Aorta (tissue), 5 donors: Measurements from ENCODE around the gene PTPN13. TPM values are rescaled to one million over a fixed set of nuclear protein-coding genes. Genes with fewer than 3 reads are reported as not detected.

Experiments
- ATAC-seq: fragments of 200-7000 bp; cut with Tn5 transposase; one replicate; pipeline ENCODE4 v1.9.1; 2022; ENCODE audit warnings: moderate library complexity; ENCODE audit not compliant: low FRiP score
- DNase-seq, 2 donors: peaks; one replicate each; pipeline ENCODE4 v3.0.0-alpha.2; 2020
- H3K27ac ChIP-seq, 2 donors: one replicate each; pipeline ENCODE4 v1.5.1; 2013; ENCODE audit warnings: low read length in 2 of 2, mild to moderate bottlenecking in 2 of 2, moderate library complexity in 2 of 2, control low read depth in 1 of 2, inconsistent platforms in 1 of 2, low read depth in 1 of 2
- H3K27me3 ChIP-seq, 2 donors: one replicate each; pipeline ENCODE4 v1.6.1; 2013; ENCODE audit warnings: control low read depth in 1 of 2, low read length in 1 of 2, mild to moderate bottlenecking in 1 of 2, moderate library complexity in 1 of 2; ENCODE audit not compliant: insufficient read depth in 2 of 2, control insufficient read depth in 1 of 2
- H3K36me3 ChIP-seq, 2 donors: one replicate each; pipeline ENCODE4 v1.6.1; 2013; ENCODE audit warnings: control low read depth in 1 of 2, low read length in 1 of 2, mild to moderate bottlenecking in 1 of 2; ENCODE audit not compliant: insufficient read depth in 2 of 2, control insufficient read depth in 1 of 2
- H3K4me1 ChIP-seq, 2 donors: one replicate each; pipeline ENCODE4 v1.6.1; 2013; ENCODE audit warnings: low read length in 2 of 2, control low read depth in 1 of 2, mild to moderate bottlenecking in 1 of 2, moderate library complexity in 1 of 2; ENCODE audit not compliant: insufficient read depth in 2 of 2, control insufficient read depth in 1 of 2
- H3K4me3 ChIP-seq, 2 donors: one replicate each; pipeline ENCODE4 v1.5.1; 2013; ENCODE audit warnings: low read length in 2 of 2, control low read depth in 1 of 2, mild to moderate bottlenecking in 1 of 2
- H3K9me3 ChIP-seq: one replicate; pipeline ENCODE4 v1.6.1; 2013; ENCODE audit warnings: mild to moderate bottlenecking, low read length; ENCODE audit not compliant: control insufficient read depth
- WGBS, 2 donors: extraction: QIAGEN DNeasy Blood & Tissue Kit; methylation state at CpG; one replicate each; pipeline ENCODE4 v1.1.7; 2013; 5-methylcytosine and 5-hydroxymethylcytosine counted together
- intact Hi-C, 2 donors: fragments of 100-400 bp; cut with DNase I; formaldehyde crosslinking; loops; one replicate each; pipeline versions ENCODE4 v1.14.2 to v1.15.0; 2022
- polyA plus RNA-seq, 2 donors: library from polyadenylated mRNA; stranded (reverse); fragments of 200-250 nt; gene quantifications; one replicate each; pipeline ENCODE4 v1.2.3, GENCODE V29; 2013
- total RNA-seq, 2 donors: library from RNA; stranded (reverse); fragmentation: NEBNext Ultra II Directional; extraction: Animal tissue kit (Norgen Biotek cat#: 25700); gene quantifications; one replicate each; pipeline ENCODE4 v1.2.1, GENCODE V29; 2021
- donor health status: healthy with polysubstance abuse.
- donor health status: Bipolar disorder and iron deficiency.
- donor health status: DM: no; HTN: no; CAD: no.
- donor health status: DM: no; HTN: no; CAD: no.
- donor health status: DM: yes; HTN: yes; CAD: no.

The PTPN13 gene
- total and polyA plus RNA-seq, 4 donors, result 1.4 to 30.1 (median 11.4) TPM

GRCh38 chr4:86835677-86836076 lies 241.6 kb downstream of the PTPN13 start:
- no peaks in the 10 kb centered on the region for H3K9me3 ChIP-seq
- no peaks in the 10 kb centered on the region for H3K4me1 ChIP-seq
- H3K27ac ChIP-seq, result no peak overlapping the region
- intact Hi-C loops, result no loop called here
- no peaks in the 10 kb centered on the region for H3K27me3 ChIP-seq
- WGBS, 2 donors, result 92 to 93% methylated on average over 3 of the region's 3 CpGs
- no peak for DNase-seq
- no peak for ATAC-seq
- H3K36me3 ChIP-seq, result no peaks in the 10 kb centered on the region
- H3K4me3 ChIP-seq, result no peak overlapping the region

DNA sequence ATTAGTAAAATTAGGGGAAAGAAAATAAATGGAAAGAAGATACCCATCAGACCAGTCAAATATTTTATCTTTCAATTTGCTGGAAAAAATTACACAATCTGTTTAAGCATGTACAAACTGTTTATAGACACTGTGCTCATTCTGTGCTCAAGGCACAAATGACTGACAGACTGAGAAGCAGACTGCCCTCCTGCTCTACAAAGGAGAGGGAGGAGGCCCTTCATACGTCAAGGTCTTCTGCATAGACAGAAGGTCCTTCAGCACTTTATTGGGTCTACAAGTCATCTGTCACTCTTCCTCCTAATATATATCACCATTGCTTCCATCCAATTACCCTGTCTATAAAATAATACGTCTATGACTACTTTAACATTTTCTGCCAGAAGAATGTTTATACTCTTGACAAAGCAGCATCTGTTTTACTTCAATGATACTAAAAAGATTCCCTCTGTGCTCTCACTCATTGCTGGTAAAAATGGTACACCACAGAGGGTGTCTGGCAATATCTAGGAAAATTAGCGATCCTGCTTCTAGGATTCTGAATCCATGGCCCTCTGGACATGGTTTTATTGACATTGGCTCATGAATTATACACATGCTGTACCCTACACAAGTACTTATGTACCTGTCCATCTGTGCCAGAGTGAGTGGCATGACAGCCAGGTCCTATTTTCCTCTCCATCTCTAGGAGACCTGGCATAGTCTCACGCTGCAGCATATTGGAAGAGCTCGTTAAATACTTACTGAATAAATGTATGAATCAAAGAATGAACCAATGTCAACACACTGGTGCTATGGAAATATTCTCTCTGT lies 243.8 kb downstream of the PTPN13 start:
- Histone ChIP-seq H3K36me3 (no peaks in the 10 kb centered on the region), H3K4me1 (no peaks in the 10 kb centered on the region), H3K27ac (no peak overlapping the region), H3K27me3 (no peaks in the 10 kb centered on the region), H3K4me3 (no peak overlapping the region), H3K9me3 (no peaks in the 10 kb centered on the region)
- DNase-seq, result no peak
- WGBS, 2 donors, result 69 to 77% methylated on average over 5 of the region's 5 CpGs
- intact Hi-C loops, result no loop called here
- no peak for ATAC-seq

DNA sequence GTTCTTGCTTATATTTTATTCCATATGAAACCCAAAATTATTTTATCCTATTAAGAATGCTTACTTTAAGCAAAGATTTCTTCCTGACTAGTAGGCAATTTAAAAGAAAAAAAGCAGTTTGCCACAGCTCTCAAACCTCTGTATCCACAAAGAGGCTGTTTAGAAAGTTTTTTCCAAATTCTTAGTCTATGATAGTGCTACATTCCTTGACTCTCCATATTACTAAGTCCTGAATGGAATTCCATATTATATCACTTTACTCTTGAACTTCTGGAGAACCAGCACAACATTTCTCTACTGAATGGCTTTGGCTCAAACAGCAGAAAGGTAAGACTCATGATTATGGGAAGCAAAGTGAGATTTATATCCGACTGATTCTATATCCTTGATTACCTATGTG lies 246.7 kb downstream of the PTPN13 start:
- Histone ChIP-seq H3K4me3 (no peak overlapping the region), H3K4me1 (no peaks in the 10 kb centered on the region), H3K9me3 (peaks cover 2% of the 10 kb centered on the region), H3K27me3 (no peaks in the 10 kb centered on the region), H3K27ac (no peak overlapping the region), H3K36me3 (no peaks in the 10 kb centered on the region)
- no peak for ATAC-seq
- DNase-seq, result no peak
- intact Hi-C loops, result no loop called here
- WGBS, 2 donors, result 93 to 95% methylated on average over 1 of the region's 1 CpG

GRCh38 chr4:86841309-86841708 lies 247.2 kb downstream of the PTPN13 start:
- no peak overlapping the region for H3K27ac ChIP-seq
- no peak for DNase-seq
- no peak overlapping the region for H3K4me3 ChIP-seq
- H3K27me3 ChIP-seq, result no peaks in the 10 kb centered on the region
- no peak for ATAC-seq
- intact Hi-C loops, result no loop called here
- no peaks in the 10 kb centered on the region for H3K36me3 ChIP-seq
- 86 to 91% methylated on average over 1 of the region's 1 CpG for WGBS, 2 donors
- H3K4me1 ChIP-seq, result no peaks in the 10 kb centered on the region
- peaks cover 2% of the 10 kb centered on the region for H3K9me3 ChIP-seq

DNA sequence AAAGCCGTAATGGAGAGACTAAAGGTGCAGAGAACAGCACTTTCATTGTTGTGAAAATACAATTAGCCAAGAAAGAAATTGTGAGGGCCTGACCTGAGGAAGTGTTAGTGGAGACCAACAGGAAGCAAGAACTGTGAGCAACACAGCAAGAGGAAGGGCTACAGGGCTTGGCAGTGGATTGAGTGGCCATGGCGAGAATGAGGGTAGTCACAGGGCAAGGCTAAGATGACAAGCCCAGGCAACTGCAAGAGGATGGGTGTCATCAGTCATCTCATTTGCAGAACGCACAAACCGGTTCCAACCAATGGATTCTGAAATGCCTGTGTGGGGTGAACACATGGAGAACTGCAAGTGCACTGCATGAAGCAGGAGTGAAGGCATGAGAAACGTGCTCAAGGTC lies 251.5 kb downstream of the PTPN13 start:
- ATAC-seq (peak; percentile 27), DNase-seq (no peak)
- Histone ChIP-seq H3K4me1 (no peaks in the 10 kb centered on the region), H3K36me3 (no peaks in the 10 kb centered on the region), H3K27ac (no peak overlapping the region), H3K9me3 (peaks cover 2% of the 10 kb centered on the region), H3K4me3 (no peak overlapping the region), H3K27me3 (no peaks in the 10 kb centered on the region)
- intact Hi-C loops, result no loop called here
- 90 to 94% methylated on average over 5 of the region's 5 CpGs for WGBS, 2 donors

DNA sequence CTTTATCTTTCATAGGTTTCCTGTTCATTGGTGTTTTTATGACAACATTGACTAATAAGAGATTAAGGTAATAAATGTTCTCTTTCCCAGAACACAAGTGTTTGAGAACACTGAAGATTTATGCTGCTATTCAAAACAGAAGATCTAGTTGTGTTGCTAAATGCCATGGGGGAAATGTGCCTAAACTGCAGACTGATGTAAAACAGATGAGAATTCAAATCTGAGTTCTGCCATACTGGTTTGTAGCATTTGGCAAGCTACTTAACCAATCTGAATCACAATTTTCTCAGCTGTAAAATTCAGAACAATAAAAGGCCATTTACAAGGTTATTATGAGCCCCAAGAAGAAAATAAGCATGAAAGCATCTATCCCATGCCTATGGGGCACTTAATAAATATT lies 252.8 kb downstream of the PTPN13 start:
- Histone ChIP-seq H3K36me3 (no peaks in the 10 kb centered on the region), H3K4me1 (no peaks in the 10 kb centered on the region), H3K27me3 (no peaks in the 10 kb centered on the region), H3K27ac (no peak overlapping the region), H3K4me3 (no peak overlapping the region), H3K9me3 (peaks cover 2% of the 10 kb centered on the region)
- DNase-seq (no peak), ATAC-seq (no peak)
- intact Hi-C loops, result no loop called here

DNA sequence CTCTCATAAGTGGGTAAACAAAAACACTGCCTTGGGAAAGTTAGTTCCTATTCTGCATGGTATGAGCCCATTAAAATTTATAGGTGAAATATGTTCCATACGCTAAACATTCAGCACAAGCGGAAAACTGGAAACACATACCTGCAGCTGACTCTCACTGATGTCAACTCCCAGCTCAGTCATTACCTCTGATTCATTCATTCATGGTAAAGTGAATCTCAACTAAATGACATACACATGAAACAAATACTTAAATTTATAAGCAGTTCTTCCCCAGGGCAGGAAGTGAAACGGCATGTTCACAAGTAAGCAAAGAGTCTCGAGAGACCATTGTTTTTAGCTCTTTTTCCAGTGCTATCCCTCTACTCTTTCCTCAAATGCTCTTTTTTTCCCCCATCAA lies 253.5 kb downstream of the PTPN13 start:
- no peak for DNase-seq
- WGBS, 2 donors, result 89% methylated on average over 4 of the region's 4 CpGs
- H3K4me1 ChIP-seq, result no peaks in the 10 kb centered on the region
- no peak overlapping the region for H3K27ac ChIP-seq
- no peak for ATAC-seq
- peaks cover 2% of the 10 kb centered on the region for H3K9me3 ChIP-seq
- no peaks in the 10 kb centered on the region for H3K36me3 ChIP-seq
- intact Hi-C loops, result no loop called here
- no peak overlapping the region for H3K4me3 ChIP-seq
- H3K27me3 ChIP-seq, result no peaks in the 10 kb centered on the region

DNA sequence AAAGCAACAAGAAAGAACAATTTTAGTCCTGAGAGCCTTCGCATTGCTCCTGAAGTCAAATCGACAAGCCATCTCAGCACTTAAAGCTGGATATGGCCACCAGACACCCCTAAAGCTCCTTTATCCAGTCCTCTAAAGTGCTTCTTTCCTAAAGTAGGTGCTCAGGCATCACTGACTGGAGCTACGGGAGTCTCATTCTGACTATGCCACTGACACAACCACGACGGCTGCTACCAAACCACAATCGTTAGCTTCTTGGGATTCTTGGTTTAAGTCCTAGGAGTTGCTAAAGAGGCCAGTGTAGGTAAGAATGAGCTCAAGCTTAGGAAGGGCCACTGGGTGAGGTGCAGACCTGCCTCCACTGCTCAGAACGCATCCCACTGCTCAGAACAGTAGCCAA lies 254.0 kb downstream of the PTPN13 start:
- 74 to 80% methylated on average over 7 of the region's 7 CpGs for WGBS, 2 donors
- Histone ChIP-seq H3K4me1 (no peaks in the 10 kb centered on the region), H3K27ac (no peak overlapping the region)

More for the DNA sequence above, 254.0 kb downstream of the PTPN13 start:
- Histone ChIP-seq H3K4me3 (no peak overlapping the region), H3K9me3 (peaks cover 2% of the 10 kb centered on the region), H3K27me3 (no peaks in the 10 kb centered on the region), H3K36me3 (no peaks in the 10 kb centered on the region)
- ATAC-seq (no peak), DNase-seq (no peak)
- intact Hi-C loops, result no loop called here
